Fibroblast of mammary gland (primary cell): ENCODE measurements around the gene LMNTD2.
A peak's percentile ranks its signal among the peaks of the same experiment; 100 is the strongest.

Experiments
- DNase-seq: peaks from one replicate; pipeline ENCODE4 v3.0.0-alpha.2; 2010; ENCODE audit warnings: low read depth
- H3K4me3 ChIP-seq: 2 replicates; pipeline ENCODE4 v1.5.1; 2011; ENCODE audit warnings: low read depth, mild to moderate bottlenecking, low read length, moderate library complexity; ENCODE audit not compliant: control insufficient read depth
- TF ChIP-seq, protein P1 (sequence below): conservative IDR thresholded peaks from 2 replicates; pipeline ENCODE4 v1.5.1; 2011; ENCODE audit warnings: low read depth, low read length, inconsistent platforms; ENCODE audit not compliant: control insufficient read depth, insufficient read depth

LMNTD2 gene

GRCh38 chr11:540583-541432 lies 19.7 kb downstream of the LMNTD2 start:
- no peak for DNase-seq
- TF ChIP-seq, protein P1, sequence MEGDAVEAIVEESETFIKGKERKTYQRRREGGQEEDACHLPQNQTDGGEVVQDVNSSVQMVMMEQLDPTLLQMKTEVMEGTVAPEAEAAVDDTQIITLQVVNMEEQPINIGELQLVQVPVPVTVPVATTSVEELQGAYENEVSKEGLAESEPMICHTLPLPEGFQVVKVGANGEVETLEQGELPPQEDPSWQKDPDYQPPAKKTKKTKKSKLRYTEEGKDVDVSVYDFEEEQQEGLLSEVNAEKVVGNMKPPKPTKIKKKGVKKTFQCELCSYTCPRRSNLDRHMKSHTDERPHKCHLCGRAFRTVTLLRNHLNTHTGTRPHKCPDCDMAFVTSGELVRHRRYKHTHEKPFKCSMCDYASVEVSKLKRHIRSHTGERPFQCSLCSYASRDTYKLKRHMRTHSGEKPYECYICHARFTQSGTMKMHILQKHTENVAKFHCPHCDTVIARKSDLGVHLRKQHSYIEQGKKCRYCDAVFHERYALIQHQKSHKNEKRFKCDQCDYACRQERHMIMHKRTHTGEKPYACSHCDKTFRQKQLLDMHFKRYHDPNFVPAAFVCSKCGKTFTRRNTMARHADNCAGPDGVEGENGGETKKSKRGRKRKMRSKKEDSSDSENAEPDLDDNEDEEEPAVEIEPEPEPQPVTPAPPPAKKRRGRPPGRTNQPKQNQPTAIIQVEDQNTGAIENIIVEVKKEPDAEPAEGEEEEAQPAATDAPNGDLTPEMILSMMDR: no peak
- H3K4me3 ChIP-seq: no peak overlapping the region

DNA sequence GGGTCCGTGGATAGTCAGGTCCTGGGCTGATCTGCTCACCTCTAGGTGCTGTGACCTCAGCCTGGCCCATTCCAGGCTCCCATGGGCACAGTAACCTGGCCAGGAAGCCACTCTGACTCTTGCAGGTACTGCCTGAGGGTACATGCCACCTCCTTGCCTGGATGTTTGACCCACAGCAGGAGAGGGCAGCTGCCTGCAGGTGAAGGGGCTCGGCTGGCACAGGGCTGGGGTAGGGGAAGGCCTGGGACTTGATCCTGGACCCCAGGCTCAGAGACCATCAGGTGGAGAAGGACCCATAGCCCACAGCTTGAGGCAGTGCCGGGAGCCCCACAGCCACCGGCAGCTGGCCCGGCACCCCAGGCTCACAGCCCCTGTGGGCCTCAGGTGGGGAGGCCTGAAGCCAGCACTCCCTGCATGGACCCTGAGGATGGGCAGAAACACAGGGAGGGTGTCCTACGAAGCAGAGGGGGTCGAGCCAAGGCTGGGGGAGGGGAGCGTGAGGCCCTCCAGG lies 20.5 kb downstream of the LMNTD2 start:
- DNase-seq: no peak
- H3K4me3 ChIP-seq: no peak overlapping the region
- TF ChIP-seq, protein P1: no peak

GRCh38 chr11:538431-539051 lies 22.0 kb downstream of the LMNTD2 start:
- DNase-seq: no peak
- H3K4me3 ChIP-seq: no peak overlapping the region
- TF ChIP-seq, protein P1: no peak

DNA sequence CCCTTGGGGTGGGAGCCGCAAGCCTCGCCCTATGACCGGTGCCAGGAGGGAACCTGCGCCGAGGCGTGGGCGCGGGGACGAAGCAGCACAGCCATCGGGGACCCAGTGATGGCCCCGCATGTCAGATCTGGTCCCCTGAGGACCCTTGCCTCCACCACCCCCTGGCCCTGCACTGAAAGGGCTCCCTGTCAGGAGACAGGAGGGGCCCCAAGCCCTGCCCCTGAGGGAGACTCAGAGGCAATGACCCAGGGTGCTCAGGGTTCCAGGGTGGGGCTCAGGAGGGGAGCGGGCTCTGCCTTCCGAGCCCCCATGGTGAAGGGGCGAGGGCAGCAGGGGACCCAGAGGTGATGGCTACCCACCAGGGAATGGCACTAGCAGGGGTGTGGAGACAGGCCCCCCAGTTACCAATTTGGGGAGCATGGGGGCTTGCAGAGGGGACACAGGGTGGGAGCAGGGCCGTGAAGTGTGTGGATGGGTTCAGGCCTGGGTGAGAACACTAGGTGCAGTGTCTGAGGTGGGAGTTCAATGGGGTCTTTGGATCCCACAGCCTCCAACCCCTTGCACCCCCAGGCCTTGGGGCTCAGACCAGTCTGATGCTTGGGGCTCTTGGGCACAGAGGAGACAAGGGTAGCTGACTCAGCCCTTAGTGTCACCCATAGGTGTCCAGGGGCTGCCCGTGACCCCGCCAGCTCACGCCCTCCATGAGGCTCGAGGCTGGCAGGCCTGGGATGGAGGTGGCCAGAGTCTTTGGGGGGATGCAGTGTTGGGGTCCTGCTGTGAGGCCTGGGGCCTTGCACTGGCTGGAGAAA lies 22.7 kb downstream of the LMNTD2 start:
- TF ChIP-seq, protein P1: no peak
- peak overlapping the region; percentile 1 for H3K4me3 ChIP-seq
- no peak for DNase-seq

- peak; percentile 60 for DNase-seq
- H3K4me3 ChIP-seq: peak within 1 kb of the TSS; percentile 13
- TF ChIP-seq, protein P1: no peak
Observed at GRCh38 chr11:536841-537621, 23.5 kb downstream of the LMNTD2 start, which contains the start of gene LRRC56. TSS of gene LRRC56 (plus strand) at chr11:537527. CDS start at chr11:540685, 3,158 bp downstream.
